OCI-LY3 (cell line): ENCODE results near the gene INPP5E.

Experiments
- H2AFZ ChIP-seq: fragments of 200-600, 300-600 bp; shearing (Covaris generic); 2 replicates; pipeline ENCODE4 v1.6.0; 2014; ENCODE audit warnings: antibody characterized with exemption, low read depth, low read length
- H3K27ac ChIP-seq: fragments of 200-600, 300-600 bp; sonication (generic); 2 replicates; pipeline ENCODE4 v1.5.1; 2014; ENCODE audit warnings: mild to moderate bottlenecking, low read length, moderate library complexity, mixed read lengths
- H3K27me3 ChIP-seq: fragments of 200-600, 300-600 bp; sonication (generic); 2 replicates; pipeline ENCODE4 v1.6.1; 2014; ENCODE audit warnings: low read depth, low read length, mixed read lengths
- H3K36me3 ChIP-seq: fragments of 200-600, 300-600 bp; sonication (generic); replicated peaks from 2 replicates; pipeline ENCODE3; 2014; ENCODE audit warnings: low read depth, low read length, mixed read lengths
- H3K4me1 ChIP-seq: fragments of 300-600, 200-600 bp; sonication (generic); 2 replicates; pipeline ENCODE4 v1.6.1; 2014; ENCODE audit warnings: low read length, mixed read lengths
- H3K4me2 ChIP-seq: fragments of 200-600, 300-600 bp; sonication (generic); 2 replicates; pipeline ENCODE4 v1.6.1; 2014; ENCODE audit warnings: low read length, mixed read lengths
- H3K4me3 ChIP-seq: fragments of 300-600, 200-600 bp; sonication (generic); 2 replicates; pipeline ENCODE4 v1.5.1; 2014; ENCODE audit warnings: antibody characterized with exemption, mild to moderate bottlenecking, low read length, moderate library complexity
- H3K79me2 ChIP-seq: fragments of 300-600, 200-600 bp; shearing (Covaris generic); 2 replicates; pipeline ENCODE4 v1.6.1; 2014; ENCODE audit warnings: mild to moderate bottlenecking, low read length, mixed read lengths
- H3K9ac ChIP-seq: fragments of 300-600, 200-600 bp; shearing (Covaris generic); 2 replicates; pipeline ENCODE4 v1.6.0; 2014; ENCODE audit warnings: mild to moderate bottlenecking, low read length, moderate library complexity
- H3K9me3 ChIP-seq: fragments of 200-600, 300-600 bp; shearing (Covaris generic); 2 replicates; pipeline ENCODE4 v1.6.1; 2014; ENCODE audit warnings: low read length, mixed read lengths; ENCODE audit not compliant: insufficient read depth
- H4K20me1 ChIP-seq: fragments of 200-600, 300-600 bp; sonication (generic); 2 replicates; pipeline ENCODE4 v1.6.1; 2016; ENCODE audit warnings: low read length, mixed read lengths; ENCODE audit not compliant: insufficient read depth
- CTCF ChIP-seq: fragments of 200-600, 300-600 bp; sonication (generic); IDR thresholded peaks from 2 replicates; pipeline ENCODE4 v1.5.1; 2014; ENCODE audit warnings: antibody characterized with exemption, low read length, low read depth
- EZH2phosphoT487 ChIP-seq: fragments of 200-600 bp; shearing (Covaris generic); IDR thresholded peaks from 2 replicates; pipeline ENCODE4 v1.6.1; 2018; ENCODE audit warnings: antibody characterized with exemption, mixed run types, low read depth

The INPP5E gene

GRCh38 chr9:136423432-136424146 is 16.1 kb downstream of the INPP5E start:
- Histone ChIP-seq H3K4me1 (no peaks in the 10 kb centered on the region), H3K4me2 (no peak overlapping the region), H3K9ac (no peak overlapping the region), H3K79me2 (no peaks in the 10 kb centered on the region), H3K9me3 (no peaks in the 10 kb centered on the region), H3K27ac (no peak overlapping the region), H3K4me3 (no peak overlapping the region), H2AFZ (no peak overlapping the region), H4K20me1 (no peaks in the 10 kb centered on the region), H3K36me3 (peaks cover 18% of the 10 kb centered on the region), H3K27me3 (no peaks in the 10 kb centered on the region)
- no peak for TF ChIP-seq EZH2phosphoT487
- TF ChIP-seq CTCF: no peak

- no peak overlapping the region for H3K9ac ChIP-seq
- H3K4me2 ChIP-seq: no peak overlapping the region
- no peaks in the 10 kb centered on the region for H3K79me2 ChIP-seq
- H3K36me3 ChIP-seq: peaks cover 22% of the 10 kb centered on the region
- H3K9me3 ChIP-seq: no peaks in the 10 kb centered on the region
- no peak overlapping the region for H3K4me3 ChIP-seq
- no peaks in the 10 kb centered on the region for H4K20me1 ChIP-seq
- no peaks in the 10 kb centered on the region for H3K4me1 ChIP-seq
- TF ChIP-seq CTCF (no peak), EZH2phosphoT487 (no peak)
- no peaks in the 10 kb centered on the region for H3K27me3 ChIP-seq
- no peak overlapping the region for H2AFZ ChIP-seq
- no peak overlapping the region for H3K27ac ChIP-seq
These were observed 16.8 kb downstream of the INPP5E start for GRCh38 chr9:136422876-136423275.

GRCh38 chr9:136421791-136422190 is 17.9 kb downstream of the INPP5E start:
- Histone ChIP-seq H3K36me3 (peaks cover 27% of the 10 kb centered on the region), H3K27ac (no peak overlapping the region), H3K9ac (no peak overlapping the region), H3K27me3 (no peaks in the 10 kb centered on the region), H3K79me2 (no peaks in the 10 kb centered on the region), H3K4me3 (no peak overlapping the region), H3K4me2 (no peak overlapping the region), H2AFZ (no peak overlapping the region), H3K4me1 (no peaks in the 10 kb centered on the region), H3K9me3 (no peaks in the 10 kb centered on the region), H4K20me1 (no peaks in the 10 kb centered on the region)
- no peak for TF ChIP-seq EZH2phosphoT487
- TF ChIP-seq CTCF: no peak

- H3K27me3 ChIP-seq: no peaks in the 10 kb centered on the region
- H3K27ac ChIP-seq: no peak overlapping the region
- TF ChIP-seq CTCF: no peak
- no peak overlapping the region for H2AFZ ChIP-seq
- H3K4me3 ChIP-seq: no peak overlapping the region
- H3K9me3 ChIP-seq: no peaks in the 10 kb centered on the region
- H3K79me2 ChIP-seq: peaks cover 4% of the 10 kb centered on the region; the same call in 1 of the 2 replicates
- H4K20me1 ChIP-seq: no peaks in the 10 kb centered on the region
- H3K9ac ChIP-seq: no peak overlapping the region
- H3K4me2 ChIP-seq: no peak overlapping the region
- H3K4me1 ChIP-seq: no peaks in the 10 kb centered on the region
- H3K36me3 ChIP-seq: peaks cover 44% of the 10 kb centered on the region
These were observed 20.6 kb downstream of the INPP5E start for GRCh38 chr9:136419092-136419420.
